GM18499 (cell line): ENCODE results near the gene ARHGEF1.
"Not testable (repeated sequence)": the region's sequence is repeated elsewhere in the genome, so short reads cannot be mapped to it uniquely, and the experiment has no call there.

Experiments used
- ATAC-seq: cut with Tn5 transposase; IDR thresholded peaks from one replicate; pipeline ENCODE4 v1.9.1; 2021; ENCODE audit warnings: moderate number of reproducible peaks; ENCODE audit not compliant: insufficient read depth, unreplicated experiment

Gene ARHGEF1

GRCh38 chr19:41914424-41914834 lies 31.4 kb downstream of the ARHGEF1 start:
- not testable (repeated sequence) for ATAC-seq

GRCh38 chr19:41915021-41915775 lies 32.2 kb downstream of the ARHGEF1 start:
- no peak for ATAC-seq

- no peak for ATAC-seq
These were observed 32.9 kb downstream of the ARHGEF1 start for GRCh38 chr19:41915776-41916414.

DNA sequence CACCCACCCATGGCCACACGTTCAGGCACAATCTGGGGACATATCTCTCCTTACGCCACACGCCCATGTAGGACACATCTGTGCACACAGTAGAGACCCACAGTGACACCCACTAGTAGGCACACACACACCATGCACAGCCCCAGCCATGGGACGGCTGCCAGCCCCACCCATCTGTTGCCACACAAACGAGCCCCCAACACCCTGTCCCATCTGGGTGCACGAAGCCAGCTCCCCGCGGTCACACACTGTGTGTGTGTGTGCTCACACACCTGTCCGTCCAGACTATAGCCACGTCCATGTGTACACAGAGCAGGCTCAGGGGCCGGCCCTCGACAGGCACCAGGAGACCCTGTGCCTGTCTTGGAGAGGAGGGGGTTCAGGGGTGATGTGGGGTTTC lies 34.7 kb downstream of the ARHGEF1 start:
- no peak for ATAC-seq

DNA sequence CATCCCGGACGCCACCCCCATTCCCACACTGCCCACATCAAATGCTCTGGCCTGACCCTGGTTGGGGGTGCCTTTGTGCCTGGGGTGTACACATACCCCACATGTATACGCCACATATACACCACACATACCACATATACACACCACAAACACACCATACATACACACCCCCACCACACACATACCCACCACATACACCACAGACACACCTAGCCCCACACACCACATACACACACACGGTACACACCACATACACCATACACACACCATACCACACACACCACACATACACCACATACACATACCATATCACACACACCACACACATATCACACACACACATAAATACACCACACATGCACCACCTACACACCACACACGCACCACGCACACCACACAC lies 35.1 kb downstream of the ARHGEF1 start:
- no peak for ATAC-seq

GRCh38 chr19:41918653-41919244 lies 35.8 kb downstream of the ARHGEF1 start:
- no peak for ATAC-seq

- ATAC-seq, result no peak
These were observed 37.1 kb downstream of the ARHGEF1 start for GRCh38 chr19:41919948-41920712.

DNA sequence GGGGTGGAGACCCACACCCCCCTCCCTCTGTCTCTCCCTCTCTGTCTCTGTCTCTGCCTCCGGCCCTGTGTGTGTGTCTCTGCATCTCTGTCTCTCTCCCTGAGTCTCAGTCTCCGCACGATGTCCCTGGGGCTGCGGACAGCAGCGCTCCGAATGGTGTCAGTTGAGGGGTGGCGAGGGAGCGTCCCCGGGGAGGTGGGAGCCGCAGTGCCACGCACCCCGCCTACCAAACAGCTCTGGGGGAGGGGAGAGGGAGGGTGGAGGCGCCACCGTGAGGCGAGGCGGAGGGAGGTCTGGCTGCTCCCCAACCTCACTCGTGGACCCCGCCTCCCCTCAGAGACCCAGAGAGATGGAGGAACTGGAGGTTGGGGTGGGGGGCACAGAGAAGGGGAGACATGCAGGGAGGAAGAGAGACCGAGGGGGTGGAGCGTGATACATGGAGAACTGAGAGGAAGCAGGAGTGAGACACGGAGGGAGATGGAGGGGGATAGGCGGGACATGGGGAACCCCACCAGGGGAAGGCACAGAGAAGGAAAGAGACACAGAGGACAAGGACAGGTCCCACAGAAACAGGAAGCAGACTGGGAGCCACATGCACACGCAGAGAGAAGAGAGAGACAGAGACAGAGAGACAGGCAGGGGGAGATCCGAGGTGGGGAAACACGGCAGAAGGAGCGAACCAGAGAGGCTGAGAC lies 38.0 kb downstream of the ARHGEF1 start:
- ATAC-seq, result no peak

DNA sequence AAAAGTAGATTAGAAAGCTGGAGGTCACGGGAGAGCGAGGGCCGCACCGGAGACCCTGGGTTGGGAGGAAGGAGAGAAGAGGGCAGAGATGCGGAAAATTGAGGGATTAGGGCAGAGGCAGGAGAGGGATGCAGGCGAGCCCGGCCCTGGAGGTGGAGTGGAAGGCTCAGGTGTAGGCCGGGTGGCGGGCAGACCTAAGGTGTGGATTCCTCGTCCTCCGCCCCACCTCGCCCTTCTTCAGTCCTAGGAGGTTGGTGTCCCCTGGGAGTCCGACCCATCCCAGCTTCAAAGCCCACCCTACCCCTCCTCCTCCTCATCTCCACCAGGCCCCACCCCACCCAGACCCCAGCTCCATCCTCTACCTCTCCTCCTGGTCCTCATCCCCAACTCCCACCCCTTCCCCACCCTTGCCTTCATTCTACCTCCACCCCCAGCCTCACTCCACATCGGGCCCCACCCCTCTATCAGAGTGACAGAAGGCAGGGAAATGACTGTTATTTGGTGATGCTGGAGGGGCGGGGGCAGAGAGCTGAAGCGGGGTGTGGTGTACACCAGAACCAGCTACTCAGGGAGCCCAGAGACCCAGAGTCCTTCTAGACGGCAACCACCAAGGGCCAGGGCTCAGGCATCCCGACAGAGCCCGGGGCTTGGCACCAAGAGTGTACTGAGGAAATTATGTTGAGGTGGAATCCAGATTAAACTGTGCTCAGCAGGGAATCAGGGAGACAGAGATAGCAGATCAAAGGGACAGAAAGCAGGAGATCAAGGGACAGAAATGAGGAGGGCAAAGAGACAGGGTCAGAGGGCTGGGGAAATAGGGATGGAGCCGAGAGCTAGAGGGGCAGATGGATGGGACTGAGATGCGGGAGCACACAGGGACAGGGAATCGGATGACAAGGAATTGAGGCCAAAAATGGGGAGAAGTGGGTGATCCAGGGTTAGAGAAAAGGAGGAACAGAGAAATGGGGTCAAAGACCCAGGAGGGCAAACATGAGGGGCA lies 38.9 kb downstream of the ARHGEF1 start:
- no peak for ATAC-seq

GRCh38 chr19:41922585-41922984 lies 39.6 kb downstream of the ARHGEF1 start:
- no peak for ATAC-seq

- ATAC-seq, result no peak
These were observed 40.2 kb downstream of the ARHGEF1 start for GRCh38 chr19:41923045-41923788.

GRCh38 chr19:41924151-41925145 lies 41.5 kb downstream of the ARHGEF1 start:
- no peak for ATAC-seq

- ATAC-seq, result no peak
These were observed 42.4 kb downstream of the ARHGEF1 start for GRCh38 chr19:41925208-41926003.

DNA sequence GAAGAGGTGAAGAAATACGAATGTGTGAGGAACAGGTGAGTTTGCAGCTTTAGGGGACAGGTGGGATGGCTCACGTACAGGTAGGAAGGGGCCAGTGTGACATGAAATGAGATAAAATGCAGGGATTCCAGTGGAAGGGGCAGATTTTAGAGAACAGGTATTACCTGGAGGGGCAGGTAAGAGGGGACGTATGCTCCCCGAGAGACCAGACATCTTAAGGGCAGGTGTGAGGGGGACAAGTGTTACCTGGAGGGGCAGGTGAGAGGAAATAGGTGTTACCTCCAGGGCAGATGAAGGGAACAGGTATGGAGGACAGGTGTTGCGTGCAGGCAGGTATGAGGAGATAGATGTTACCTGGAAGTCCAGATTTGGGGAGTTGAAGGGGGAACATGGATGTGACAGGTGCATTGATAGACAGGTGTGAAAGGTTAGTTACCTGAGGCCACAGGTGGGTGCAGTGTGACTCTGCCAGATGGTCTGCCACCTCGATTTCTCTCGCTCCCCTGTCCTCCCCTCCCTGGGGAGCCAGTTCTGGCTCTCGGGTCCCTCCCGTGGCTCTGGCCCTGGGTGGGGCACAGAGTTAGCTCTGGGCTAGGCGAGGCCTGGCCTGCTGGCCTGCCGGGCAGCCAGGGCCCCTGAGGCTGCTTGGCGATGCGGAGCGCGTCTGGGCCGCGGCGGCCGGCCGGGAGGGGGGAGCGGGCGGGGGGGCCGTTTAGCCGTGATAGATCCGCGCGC lies 43.2 kb downstream of the ARHGEF1 start:
- no peak for ATAC-seq

DNA sequence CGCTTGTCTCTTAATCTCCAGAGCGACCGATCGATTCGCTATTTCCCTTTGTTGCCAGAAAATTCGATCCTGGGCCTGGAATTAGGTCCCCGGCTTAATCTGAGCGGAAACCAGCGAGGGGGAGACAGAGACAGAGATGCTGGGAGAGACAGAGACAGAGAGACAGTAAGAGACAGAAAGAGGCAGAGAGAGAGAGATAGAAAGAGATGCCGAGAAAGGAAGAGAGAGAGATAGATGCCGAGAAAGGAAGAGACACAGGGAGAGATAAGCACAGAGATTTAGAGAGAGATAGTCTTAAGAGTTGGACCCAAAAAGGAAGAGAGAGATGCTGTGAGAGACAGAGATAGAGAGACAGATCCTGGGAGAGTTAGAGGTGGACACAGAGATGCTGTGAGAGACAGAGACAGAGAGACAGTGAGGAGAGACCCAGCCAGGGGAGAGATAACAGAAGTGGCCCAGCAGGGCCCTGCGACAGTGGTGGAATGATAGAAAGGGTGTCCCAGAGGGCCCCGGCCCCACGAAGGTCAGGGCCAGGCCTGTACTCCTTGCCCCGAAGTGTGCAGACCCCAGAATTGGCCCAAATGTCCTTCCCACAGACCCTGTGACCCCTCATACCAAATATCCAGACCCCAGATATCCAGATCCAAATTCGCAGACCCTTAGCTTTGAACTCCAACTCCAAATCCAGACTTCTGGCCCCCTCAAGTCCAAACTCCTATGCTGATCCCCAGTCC lies 43.9 kb downstream of the ARHGEF1 start:
- no peak for ATAC-seq
